Measurements from ENCODE around the gene DLG5.

The DLG5 gene

DNA sequence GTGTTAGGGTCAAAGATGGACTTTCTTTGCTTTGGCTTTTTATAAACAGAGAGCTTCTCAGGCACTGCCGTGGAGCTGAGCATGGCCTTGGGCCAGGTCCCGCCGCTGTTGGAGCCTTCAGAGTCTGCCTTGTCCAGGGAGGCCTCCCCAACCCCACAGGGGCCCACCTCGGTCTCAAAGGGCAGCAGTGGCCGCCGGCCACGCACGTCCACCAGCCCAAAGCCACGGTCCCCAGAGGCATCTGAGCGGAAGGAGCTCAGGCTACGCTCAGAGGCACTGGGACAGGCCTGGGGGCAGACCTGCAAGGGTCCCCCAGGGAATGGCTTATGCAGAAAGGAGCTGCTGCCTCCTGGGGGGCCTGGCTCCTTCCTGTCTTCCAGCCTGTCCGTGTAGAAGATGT, 105.0 kb downstream of the DLG5 start:
- Histone ChIP-seq H3K36me3 (ENCODE audit: control insufficient read depth in 1 of 2, insufficient read depth in 2 of 2, low read length in 2 of 2) (peaks cover 57 to 70% of the 10 kb centered on the region in 2 experiments), H2BK5ac (ENCODE audit: low read depth, low read length, poor library complexity) (no peak overlapping the region), H3K23ac (ENCODE audit: low read length) (no peak overlapping the region), H2BK120ac (ENCODE audit: insufficient read depth, low read length, poor library complexity) (no peak overlapping the region), H3K4ac (ENCODE audit: low read depth, low read length) (no peak overlapping the region), H3K4me3 (ENCODE audit: low read depth, low read length) (no peak overlapping the region), H2AK5ac (ENCODE audit: low read length) (no peak overlapping the region), H3K14ac (ENCODE audit: low read length) (no peak overlapping the region), H2BK12ac (ENCODE audit: low read length) (no peak overlapping the region), H4K12ac (ENCODE audit: low read depth, low read length) (no peak overlapping the region), H3K4me2 (ENCODE audit: low read length) (no peak overlapping the region), H3K9me3 (ENCODE audit: insufficient read depth, low read depth, low read length) (no peaks in the 10 kb centered on the region), H3K9ac (ENCODE audit: low read length) (no peak overlapping the region), H3K79me2 (ENCODE audit: control insufficient read depth, insufficient read depth, low read length, poor library complexity) (no peaks in the 10 kb centered on the region), H3K79me1 (ENCODE audit: low read length) (no peaks in the 10 kb centered on the region), H3K4me1 (ENCODE audit: control insufficient read depth in 1 of 2, insufficient read depth in 2 of 2, low read length in 2 of 2) (peaks cover 0 to 5% of the 10 kb centered on the region in 2 experiments), H3K18ac (ENCODE audit: low read length) (no peak overlapping the region), H4K8ac (ENCODE audit: low read depth, low read length) (no peak overlapping the region), H3K27ac (ENCODE audit: low read depth, low read length) (no peak overlapping the region), H3K27me3 (ENCODE audit: insufficient read depth, low read length) (no peaks in the 10 kb centered on the region), H4K91ac (ENCODE audit: low read depth, low read length) (no peak overlapping the region), H2AFZ (ENCODE audit: insufficient read depth, low read length, poor library complexity) (no peak overlapping the region)
- DNase-seq: no peak
- WGBS (ENCODE audit: extremely low coverage, insufficient coverage, insufficient read length): no CpG with 5 or more reads among the region's 12 CpGs

GRCh38 chr10:77821036-77821435, 105.5 kb downstream of the DLG5 start:
- H2AK5ac ChIP-seq (ENCODE audit: low read length): no peak overlapping the region
- no peak overlapping the region for H3K4me3 ChIP-seq (ENCODE audit: low read depth, low read length)
- no peak for DNase-seq
- H3K23ac ChIP-seq (ENCODE audit: low read length): no peak overlapping the region
- no peak overlapping the region for H2BK5ac ChIP-seq (ENCODE audit: low read depth, low read length, poor library complexity)
- H3K4me2 ChIP-seq (ENCODE audit: low read length): no peak overlapping the region
- no peak overlapping the region for H2AFZ ChIP-seq (ENCODE audit: insufficient read depth, low read length, poor library complexity)
- peaks cover 0 to 2% of the 10 kb centered on the region in 2 experiments for H3K4me1 ChIP-seq (ENCODE audit: control insufficient read depth in 1 of 2, insufficient read depth in 2 of 2, low read length in 2 of 2)
- WGBS (ENCODE audit: extremely low coverage, insufficient coverage, insufficient read length): no CpG with 5 or more reads among the region's 15 CpGs
- no peaks in the 10 kb centered on the region for H3K27me3 ChIP-seq (ENCODE audit: insufficient read depth, low read length)
- H2BK12ac ChIP-seq (ENCODE audit: low read length): no peak overlapping the region
- no peak overlapping the region for H2BK120ac ChIP-seq (ENCODE audit: insufficient read depth, low read length, poor library complexity)
- no peaks in the 10 kb centered on the region for H3K79me2 ChIP-seq (ENCODE audit: control insufficient read depth, insufficient read depth, low read length, poor library complexity)
- H4K91ac ChIP-seq (ENCODE audit: low read depth, low read length): no peak overlapping the region
- no peaks in the 10 kb centered on the region for H3K9me3 ChIP-seq (ENCODE audit: insufficient read depth, low read depth, low read length)
- no peak overlapping the region for H3K4ac ChIP-seq (ENCODE audit: low read depth, low read length)
- H3K79me1 ChIP-seq (ENCODE audit: low read length): no peaks in the 10 kb centered on the region
- H4K8ac ChIP-seq (ENCODE audit: low read depth, low read length): no peak overlapping the region
- H3K18ac ChIP-seq (ENCODE audit: low read length): no peak overlapping the region
- no peak overlapping the region for H3K14ac ChIP-seq (ENCODE audit: low read length)
- H3K9ac ChIP-seq (ENCODE audit: low read length): no peak overlapping the region
- H4K12ac ChIP-seq (ENCODE audit: low read depth, low read length): no peak overlapping the region
- H3K27ac ChIP-seq (ENCODE audit: low read depth, low read length): no peak overlapping the region
- H3K36me3 ChIP-seq (ENCODE audit: control insufficient read depth in 1 of 2, insufficient read depth in 2 of 2, low read length in 2 of 2): peaks cover 62 to 75% of the 10 kb centered on the region in 2 experiments

GRCh38 chr10:77820349-77820748, 106.2 kb downstream of the DLG5 start:
- no peak overlapping the region for H2BK12ac ChIP-seq (ENCODE audit: low read length)
- H3K27me3 ChIP-seq (ENCODE audit: insufficient read depth, low read length): no peaks in the 10 kb centered on the region
- no peak overlapping the region for H3K27ac ChIP-seq (ENCODE audit: low read depth, low read length)
- no peak overlapping the region for H2AK5ac ChIP-seq (ENCODE audit: low read length)
- no peak overlapping the region for H3K9ac ChIP-seq (ENCODE audit: low read length)
- H3K79me2 ChIP-seq (ENCODE audit: control insufficient read depth, insufficient read depth, low read length, poor library complexity): no peaks in the 10 kb centered on the region
- no peak overlapping the region for H2AFZ ChIP-seq (ENCODE audit: insufficient read depth, low read length, poor library complexity)
- H3K9me3 ChIP-seq (ENCODE audit: insufficient read depth, low read depth, low read length): no peaks in the 10 kb centered on the region
- no peak overlapping the region for H3K14ac ChIP-seq (ENCODE audit: low read length)
- no peak overlapping the region for H2BK5ac ChIP-seq (ENCODE audit: low read depth, low read length, poor library complexity)
- no peak overlapping the region for H4K12ac ChIP-seq (ENCODE audit: low read depth, low read length)
- H3K23ac ChIP-seq (ENCODE audit: low read length): no peak overlapping the region
- H3K18ac ChIP-seq (ENCODE audit: low read length): no peak overlapping the region
- no peaks in the 10 kb centered on the region for H3K4me1 ChIP-seq (ENCODE audit: control insufficient read depth in 1 of 2, insufficient read depth in 2 of 2, low read length in 2 of 2)
- DNase-seq: no peak
- H4K91ac ChIP-seq (ENCODE audit: low read depth, low read length): no peak overlapping the region
- no peak overlapping the region for H4K8ac ChIP-seq (ENCODE audit: low read depth, low read length)
- no peak overlapping the region for H3K4ac ChIP-seq (ENCODE audit: low read depth, low read length)
- no CpG with 5 or more reads among the region's 9 CpGs for WGBS (ENCODE audit: extremely low coverage, insufficient coverage, insufficient read length)
- H3K36me3 ChIP-seq (ENCODE audit: control insufficient read depth in 1 of 2, insufficient read depth in 2 of 2, low read length in 2 of 2): peaks cover 66 to 79% of the 10 kb centered on the region in 2 experiments
- no peak overlapping the region for H3K4me3 ChIP-seq (ENCODE audit: low read depth, low read length)
- H2BK120ac ChIP-seq (ENCODE audit: insufficient read depth, low read length, poor library complexity): no peak overlapping the region
- H3K79me1 ChIP-seq (ENCODE audit: low read length): no peaks in the 10 kb centered on the region
- no peak overlapping the region for H3K4me2 ChIP-seq (ENCODE audit: low read length)

GRCh38 chr10:77819210-77820112, 107.1 kb downstream of the DLG5 start:
- no peak overlapping the region for H3K4me3 ChIP-seq (ENCODE audit: low read depth, low read length)
- no peaks in the 10 kb centered on the region for H3K4me1 ChIP-seq (ENCODE audit: control insufficient read depth in 1 of 2, insufficient read depth in 2 of 2, low read length in 2 of 2)
- H3K14ac ChIP-seq (ENCODE audit: low read length): no peak overlapping the region
- no peak overlapping the region for H3K27ac ChIP-seq (ENCODE audit: low read depth, low read length)
- H3K79me1 ChIP-seq (ENCODE audit: low read length): no peaks in the 10 kb centered on the region
- no peaks in the 10 kb centered on the region for H3K9me3 ChIP-seq (ENCODE audit: insufficient read depth, low read depth, low read length)
- H4K12ac ChIP-seq (ENCODE audit: low read depth, low read length): no peak overlapping the region
- H3K36me3 ChIP-seq (ENCODE audit: control insufficient read depth in 1 of 2, insufficient read depth in 2 of 2, low read length in 2 of 2): peaks cover 63 to 78% of the 10 kb centered on the region in 2 experiments
- no peak overlapping the region for H2AK5ac ChIP-seq (ENCODE audit: low read length)
- no peak overlapping the region for H2AFZ ChIP-seq (ENCODE audit: insufficient read depth, low read length, poor library complexity)
- no peak overlapping the region for H3K4me2 ChIP-seq (ENCODE audit: low read length)
- H2BK5ac ChIP-seq (ENCODE audit: low read depth, low read length, poor library complexity): no peak overlapping the region
- H3K4ac ChIP-seq (ENCODE audit: low read depth, low read length): no peak overlapping the region
- no peak overlapping the region for H4K91ac ChIP-seq (ENCODE audit: low read depth, low read length)
- no peak overlapping the region for H3K9ac ChIP-seq (ENCODE audit: low read length)
- H2BK120ac ChIP-seq (ENCODE audit: insufficient read depth, low read length, poor library complexity): no peak overlapping the region
- H3K18ac ChIP-seq (ENCODE audit: low read length): no peak overlapping the region
- no peak for DNase-seq
- H4K8ac ChIP-seq (ENCODE audit: low read depth, low read length): no peak overlapping the region
- H3K23ac ChIP-seq (ENCODE audit: low read length): no peak overlapping the region
- H3K27me3 ChIP-seq (ENCODE audit: insufficient read depth, low read length): no peaks in the 10 kb centered on the region
- no CpG with 5 or more reads among the region's 20 CpGs for WGBS (ENCODE audit: extremely low coverage, insufficient coverage, insufficient read length)
- H3K79me2 ChIP-seq (ENCODE audit: control insufficient read depth, insufficient read depth, low read length, poor library complexity): no peaks in the 10 kb centered on the region
- no peak overlapping the region for H2BK12ac ChIP-seq (ENCODE audit: low read length)
